Activated CD4-positive, alpha-beta T cell treated with anti-CD3 and anti-CD28 coated beads for 1 hour (primary cell): ENCODE results near the gene NUFIP2.
"Not testable (repeated sequence)": the region's sequence is repeated elsewhere in the genome, so short reads cannot be mapped to it uniquely, and the experiment has no call there.

Experiments
- DNase-seq: peaks from one replicate; pipeline ENCODE4 v3.0.0-alpha.2; 2020

NUFIP2 gene

DNA sequence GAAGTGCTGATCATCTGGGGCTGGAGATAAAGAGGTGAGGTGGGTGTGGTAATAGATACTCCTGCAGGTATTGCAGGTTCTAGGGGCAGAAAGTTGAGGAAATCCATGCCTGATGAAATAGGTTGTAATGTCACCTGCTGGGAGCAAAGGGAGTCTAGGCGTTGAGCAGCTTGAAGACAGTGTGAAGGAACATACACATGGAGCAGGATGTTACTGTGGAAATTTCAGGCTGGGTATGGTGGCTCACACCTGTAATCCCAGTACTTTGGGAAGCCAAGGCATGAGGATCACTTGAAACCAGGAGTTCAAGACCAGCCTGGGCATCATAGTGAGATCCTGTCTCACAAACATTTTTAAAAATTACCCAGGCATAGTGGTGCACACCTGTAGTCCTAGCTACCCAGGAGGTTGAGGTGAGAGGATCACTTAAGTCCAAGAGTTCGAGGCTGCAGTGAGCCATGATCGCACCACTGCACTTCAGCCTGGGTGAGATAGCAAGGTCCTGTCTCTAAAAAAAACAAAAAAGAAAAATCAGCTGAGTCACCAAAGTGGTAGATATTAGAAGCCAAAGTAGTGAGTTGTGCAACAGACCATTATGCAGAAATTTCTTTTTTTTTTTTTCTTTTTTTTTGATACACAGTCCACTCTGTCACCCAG lies 56.3 kb downstream of the NUFIP2 start:
- no peak for DNase-seq

GRCh38 chr17:29235904-29236303 lies 58.0 kb downstream of the NUFIP2 start:
- DNase-seq = no peak

DNA sequence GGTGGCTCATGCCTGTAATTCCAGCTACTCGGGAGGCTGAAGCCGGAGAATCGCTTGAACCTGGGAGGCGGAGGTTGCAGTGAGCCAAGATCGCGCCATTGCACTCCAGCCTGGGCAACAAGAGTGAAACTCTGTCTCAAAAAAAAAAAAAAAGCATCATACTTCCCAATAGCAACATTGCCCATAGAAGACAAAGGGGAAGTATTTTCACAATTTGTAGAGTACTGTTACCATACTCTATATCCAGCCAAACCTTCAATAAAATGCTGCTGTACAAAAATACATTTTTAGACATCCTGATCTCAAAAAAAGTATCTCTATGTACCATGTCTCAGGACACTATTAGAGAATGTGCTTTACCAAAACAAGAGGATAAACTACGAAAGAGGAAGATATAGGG lies 59.0 kb downstream of the NUFIP2 start:
- not testable (repeated sequence) for DNase-seq

DNA sequence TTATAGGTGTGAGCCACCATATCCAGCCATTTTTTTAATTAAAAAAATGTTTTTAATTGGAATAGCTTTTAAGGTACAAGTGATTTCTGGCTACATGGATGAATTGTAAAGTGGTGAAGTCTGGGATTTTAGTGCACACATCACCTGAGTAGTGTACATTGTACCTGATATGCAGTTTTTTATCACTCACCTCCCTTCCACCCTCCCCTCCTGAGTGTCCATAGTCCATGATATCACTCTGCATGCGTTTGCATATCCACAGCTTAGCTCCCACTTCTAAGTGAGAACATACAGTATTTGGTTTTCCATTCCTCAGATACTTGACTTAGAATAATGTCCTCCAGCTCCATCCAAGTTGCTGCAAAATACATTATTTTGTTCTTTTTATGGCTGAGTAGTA lies 60.6 kb downstream of the NUFIP2 start:
- no peak for DNase-seq

- DNase-seq = no peak
These were observed 68.6 kb downstream of the NUFIP2 start for GRCh38 chr17:29225396-29225795.

DNA sequence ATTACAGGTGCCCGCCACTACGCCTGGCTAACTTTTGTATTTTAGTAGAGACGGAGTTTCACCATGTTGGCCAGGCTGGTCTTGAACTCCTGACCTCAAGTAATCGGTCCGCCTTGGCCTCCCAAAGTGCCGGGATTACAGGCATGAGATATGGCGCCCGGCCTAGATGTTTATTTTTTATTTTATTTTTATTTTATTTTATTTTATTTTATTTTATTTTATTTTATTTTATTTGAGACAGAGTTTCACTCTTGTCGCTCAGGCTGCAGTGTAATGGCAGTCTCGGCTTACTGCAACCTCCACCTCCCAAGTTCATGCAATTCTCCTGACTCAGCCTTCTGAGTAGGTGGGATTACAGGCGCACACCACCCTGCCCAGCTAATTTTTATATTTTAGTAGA lies 72.6 kb downstream of the NUFIP2 start:
- DNase-seq = not testable (repeated sequence)

DNA sequence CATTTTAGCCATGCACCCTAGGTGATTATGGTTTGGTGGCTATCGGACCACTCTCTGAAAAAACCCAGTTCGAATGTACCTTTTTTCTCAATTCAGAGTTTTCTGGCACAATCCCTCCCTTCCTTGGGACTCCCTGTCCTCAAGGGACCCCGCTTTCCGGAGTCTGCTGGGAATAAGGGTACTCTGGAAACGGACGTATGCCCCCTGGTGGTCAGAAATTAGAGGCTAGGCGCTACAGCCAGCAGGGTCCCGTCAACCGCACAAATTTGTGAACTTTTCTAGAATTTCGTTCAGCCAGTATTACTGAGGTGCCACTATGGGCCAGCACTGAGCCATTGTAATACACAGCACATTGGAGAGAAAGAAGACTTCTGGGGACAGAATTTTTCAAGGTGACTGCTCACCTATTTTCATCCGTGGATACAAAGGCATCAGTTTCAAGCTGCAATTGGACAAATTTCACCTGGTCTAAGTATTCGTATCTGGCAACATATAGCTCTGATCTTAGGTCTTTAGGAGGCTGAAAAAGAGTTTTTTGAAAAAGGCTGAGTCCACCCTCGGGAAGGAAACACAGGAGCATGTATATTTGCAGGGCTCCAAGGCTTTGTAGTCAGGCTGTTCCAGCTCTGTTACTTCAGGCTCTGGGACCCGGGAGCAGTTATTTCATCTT lies 74.4 kb downstream of the NUFIP2 start:
- DNase-seq = peak; percentile 50

DNA sequence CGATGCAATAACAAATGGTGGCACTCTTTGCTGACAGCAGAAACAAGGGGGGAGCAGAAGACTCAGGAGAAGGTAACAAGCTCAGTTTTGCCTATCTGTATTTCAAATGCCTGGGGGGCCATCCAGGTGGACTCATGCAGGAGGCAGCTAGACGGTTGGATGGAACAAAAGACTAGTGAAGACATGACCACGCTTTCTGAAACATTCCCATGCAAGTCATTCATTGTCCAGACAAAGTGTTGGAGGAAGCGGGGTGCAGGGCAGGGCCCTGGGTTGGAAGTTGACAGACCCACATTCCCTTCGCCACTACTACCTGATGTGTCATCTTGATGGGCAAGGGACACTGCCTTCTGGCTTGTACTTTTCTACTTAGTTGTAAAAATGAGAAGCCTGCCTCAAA lies 77.1 kb downstream of the NUFIP2 start:
- DNase-seq = no peak

DNA sequence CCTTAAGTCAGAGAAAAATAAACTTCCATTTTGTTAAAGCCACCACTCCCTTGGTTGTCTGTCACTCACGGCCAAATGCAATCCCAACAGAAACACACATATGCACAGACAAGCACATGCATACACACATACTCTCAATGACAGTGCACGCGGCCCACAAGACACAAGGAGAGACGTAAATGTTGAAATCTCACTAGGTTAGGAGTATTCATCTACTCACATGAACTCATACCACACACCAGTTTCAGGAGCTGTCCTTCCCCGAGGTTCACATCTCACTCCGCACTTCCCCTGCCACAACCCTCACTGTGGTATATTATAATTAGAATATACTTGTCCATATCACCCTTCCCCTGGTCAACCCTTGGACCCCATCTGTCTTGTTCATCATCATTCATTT lies 77.8 kb downstream of the NUFIP2 start:
- no peak for DNase-seq

GRCh38 chr17:29215717-29216116 lies 78.2 kb downstream of the NUFIP2 start:
- no peak for DNase-seq

DNA sequence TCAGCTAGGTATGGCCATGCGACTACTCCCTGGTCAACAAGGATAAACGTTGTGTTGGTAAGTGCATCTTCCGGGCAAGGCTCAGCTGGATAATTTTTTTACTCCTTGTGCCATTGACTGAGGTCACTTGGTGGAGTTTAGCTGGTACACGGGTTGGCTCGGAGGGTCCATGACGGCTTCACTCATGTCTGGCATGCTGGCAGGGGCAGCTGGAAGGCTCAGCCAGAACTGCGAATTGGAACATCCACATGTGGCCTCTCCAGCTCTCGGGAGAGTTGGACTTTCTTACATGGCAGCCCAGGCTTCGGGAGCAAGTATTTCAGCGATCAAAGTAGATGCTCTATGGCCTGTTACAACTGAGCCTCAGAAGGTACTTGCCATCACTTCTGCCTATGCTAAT lies 78.8 kb downstream of the NUFIP2 start:
- DNase-seq = no peak

GRCh38 chr17:29214215-29215146 lies 79.5 kb downstream of the NUFIP2 start:
- no peak for DNase-seq

DNA sequence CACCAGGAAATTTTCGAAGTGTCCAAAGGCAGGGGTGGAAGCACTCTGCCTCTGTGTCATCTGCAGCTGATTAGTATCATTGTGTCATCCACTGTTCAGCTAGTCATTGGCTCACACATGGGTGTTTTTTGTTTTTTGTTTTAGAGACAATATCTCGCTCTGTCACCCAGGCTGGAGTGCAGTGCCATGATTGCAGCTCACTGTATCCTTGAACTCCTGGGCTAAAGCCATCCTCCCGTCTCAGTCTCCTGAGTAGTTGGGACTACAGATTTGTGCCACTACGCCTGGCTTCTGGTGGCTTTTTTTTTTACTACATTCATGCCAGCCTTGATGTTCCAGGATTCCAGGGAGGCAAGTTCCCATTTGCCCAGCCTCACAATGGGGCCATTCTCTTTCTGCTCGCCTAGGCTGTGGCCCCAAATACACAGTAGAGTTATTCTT lies 81.2 kb downstream of the NUFIP2 start:
- no peak for DNase-seq

- DNase-seq = no peak
These were observed 81.8 kb downstream of the NUFIP2 start for GRCh38 chr17:29212094-29212631.

GRCh38 chr17:29210879-29211278 lies 83.1 kb downstream of the NUFIP2 start:
- no peak for DNase-seq

- no peak for DNase-seq
These were observed 84.9 kb downstream of the NUFIP2 start for GRCh38 chr17:29209073-29209472.

GRCh38 chr17:29207975-29208374 lies 86.0 kb downstream of the NUFIP2 start:
- DNase-seq = no peak
